OCI-LY1 (cell line): ENCODE data around the gene UBR3.
"Not testable (repeated sequence)": the region's sequence is repeated elsewhere in the genome, so short reads cannot be mapped to it uniquely, and the experiment has no call there.

Experiments
- H2AFZ ChIP-seq: fragments of 200-600 bp; sonication (generic), shearing (Covaris generic); 2 replicates; pipeline ENCODE4 v1.6.0; 2014; ENCODE audit warnings: antibody characterized with exemption, mild to moderate bottlenecking, low read length
- H3F3A ChIP-seq: fragments of 200-600 bp; sonication (generic), shearing (Covaris generic); 2 replicates; pipeline ENCODE4 v1.6.0; 2014; ENCODE audit warnings: mild to moderate bottlenecking, antibody characterized with exemption, low read length, moderate library complexity; ENCODE audit not compliant: insufficient read depth
- H3K27ac ChIP-seq: fragments of 200-600 bp; sonication (generic); 2 replicates; pipeline ENCODE4 v1.5.1; 2014; ENCODE audit warnings: low read length, mixed run types, mild to moderate bottlenecking, low read depth; ENCODE audit not compliant: poor library complexity, severe bottlenecking
- H3K27me3 ChIP-seq: fragments of 200-600 bp; sonication (generic); 2 replicates; pipeline ENCODE4 v1.6.0; 2014; ENCODE audit warnings: antibody characterized with exemption, mild to moderate bottlenecking, low read length, moderate library complexity; ENCODE audit not compliant: insufficient read depth
- H3K36me3 ChIP-seq: fragments of 200-600 bp; sonication (generic); 2 replicates; pipeline ENCODE4 v1.6.1; 2014; ENCODE audit warnings: mild to moderate bottlenecking, antibody characterized with exemption, low read length, moderate library complexity, mixed read lengths; ENCODE audit not compliant: insufficient read depth
- H3K4me1 ChIP-seq: fragments of 200-600 bp; sonication (generic); 2 replicates; pipeline ENCODE4 v1.5.1; 2014; ENCODE audit warnings: mild to moderate bottlenecking, low read length, moderate library complexity; ENCODE audit not compliant: insufficient read depth, severe bottlenecking
- H3K4me2 ChIP-seq: fragments of 200-600 bp; sonication (generic), shearing (Covaris generic); 2 replicates; pipeline ENCODE4 v1.6.1; 2014; ENCODE audit warnings: low read length
- H3K4me3 ChIP-seq: fragments of 200-600 bp; sonication (generic); 2 replicates; pipeline ENCODE4 v1.5.1; 2014; ENCODE audit warnings: low read length, low read depth, mild to moderate bottlenecking, mixed read lengths; ENCODE audit not compliant: poor library complexity, severe bottlenecking
- H3K79me2 ChIP-seq: fragments of 200-600 bp; shearing (Covaris generic); 2 replicates; pipeline ENCODE4 v1.6.1; 2016; ENCODE audit warnings: mixed run types, low read length, mixed read lengths; ENCODE audit not compliant: insufficient read depth
- H3K9ac ChIP-seq: fragments of 200-600 bp; sonication (generic), shearing (Covaris generic); 2 replicates; pipeline ENCODE4 v1.6.1; 2014; ENCODE audit warnings: mild to moderate bottlenecking, low read length, mixed read lengths
- H3K9me2 ChIP-seq: fragments of 200-600 bp; sonication (generic), shearing (Covaris generic); 2 replicates; pipeline ENCODE4 v1.6.1; 2014; ENCODE audit warnings: low read depth, mild to moderate bottlenecking, low read length, mixed read lengths
- H3K9me3 ChIP-seq: fragments of 200-600 bp; shearing (Covaris generic); 2 replicates; pipeline ENCODE4 v1.6.1; 2014; ENCODE audit warnings: low read length, mixed read lengths
- H4K20me1 ChIP-seq: fragments of 200-600 bp; sonication (generic), shearing (Covaris generic); 2 replicates; pipeline ENCODE4 v1.6.0; 2016; ENCODE audit warnings: mild to moderate bottlenecking, low read length; ENCODE audit not compliant: insufficient read depth
- CTCF ChIP-seq: fragments of 200-600 bp; sonication (generic), shearing (Covaris generic); IDR thresholded peaks from 2 replicates; pipeline ENCODE4 v1.5.1; 2017; ENCODE audit warnings: mild to moderate bottlenecking, antibody characterized with exemption, low read length, moderate library complexity, mixed read lengths
- EZH2 ChIP-seq: fragments of 200-600 bp; sonication (generic), shearing (Covaris generic); IDR thresholded peaks from 2 replicates; pipeline ENCODE4 v1.8.0; 2017; ENCODE audit warnings: borderline replicate concordance, mixed run types, mild to moderate bottlenecking, antibody characterized with exemption, low read length, moderate library complexity, mixed read lengths

Gene UBR3

GRCh38 chr2:169933124-169933711 is 106.0 kb downstream of the UBR3 start:
- Histone ChIP-seq H3K4me3 (no peak overlapping the region), H3K79me2 (no peaks in the 10 kb centered on the region), H3K9me2 (no peaks in the 10 kb centered on the region), H3K36me3 (no peaks in the 10 kb centered on the region), H3K9ac (no peak overlapping the region), H3F3A (no peaks in the 10 kb centered on the region; the same call in 1 of the 2 replicates), H3K4me1 (no peaks in the 10 kb centered on the region), H3K27me3 (no peaks in the 10 kb centered on the region), H3K9me3 (no peaks in the 10 kb centered on the region), H4K20me1 (no peaks in the 10 kb centered on the region), H2AFZ (no peak overlapping the region), H3K4me2 (no peak overlapping the region), H3K27ac (no peak overlapping the region)
- TF ChIP-seq EZH2 = no peak
- TF ChIP-seq CTCF = peak; percentile 87

GRCh38 chr2:169936652-169937051 is 109.4 kb downstream of the UBR3 start:
- not testable (repeated sequence) for H3K4me1 ChIP-seq, H3K36me3 ChIP-seq, H3K27ac ChIP-seq, H4K20me1 ChIP-seq, H3K9me2 ChIP-seq, H3K4me3 ChIP-seq, H2AFZ ChIP-seq, H3K9me3 ChIP-seq, H3K27me3 ChIP-seq, H3F3A ChIP-seq, H3K79me2 ChIP-seq, H3K4me2 ChIP-seq, H3K9ac ChIP-seq

- Histone ChIP-seq H3K27me3 (no peaks in the 10 kb centered on the region), H3K79me2 (no peaks in the 10 kb centered on the region), H4K20me1 (no peaks in the 10 kb centered on the region), H3F3A (no peaks in the 10 kb centered on the region), H3K4me2 (no peak overlapping the region), H3K4me3 (no peak overlapping the region), H3K27ac (no peak overlapping the region), H3K9me2 (no peaks in the 10 kb centered on the region), H3K9me3 (no peaks in the 10 kb centered on the region), H3K36me3 (peaks cover 18% of the 10 kb centered on the region; the same call in 1 of the 2 replicates), H3K9ac (no peak overlapping the region), H3K4me1 (no peaks in the 10 kb centered on the region), H2AFZ (no peak overlapping the region)
- no peak for TF ChIP-seq CTCF
- TF ChIP-seq EZH2 = no peak
These were observed 118.3 kb downstream of the UBR3 start for GRCh38 chr2:169945515-169945914.

GRCh38 chr2:169946092-169946491 is 118.8 kb downstream of the UBR3 start:
- TF ChIP-seq EZH2 = no peak
- no peak for TF ChIP-seq CTCF
- H3K79me2 ChIP-seq = no peaks in the 10 kb centered on the region
- H3K9ac ChIP-seq = no peak overlapping the region
- H3K4me3 ChIP-seq = no peak overlapping the region
- no peaks in the 10 kb centered on the region for H3K9me3 ChIP-seq
- H3K4me1 ChIP-seq = no peaks in the 10 kb centered on the region
- H3K36me3 ChIP-seq = peaks cover 18% of the 10 kb centered on the region; the same call in 1 of the 2 replicates
- H3K4me2 ChIP-seq = no peak overlapping the region
- H4K20me1 ChIP-seq = no peaks in the 10 kb centered on the region
- H2AFZ ChIP-seq = no peak overlapping the region
- H3K9me2 ChIP-seq = no peaks in the 10 kb centered on the region
- no peaks in the 10 kb centered on the region for H3K27me3 ChIP-seq
- H3K27ac ChIP-seq = no peak overlapping the region
- H3F3A ChIP-seq = no peaks in the 10 kb centered on the region
